Heart left ventricle (tissue), 16 donors: Measurements from ENCODE around the gene HBQ1. TPM values are rescaled to one million over a fixed set of nuclear protein-coding genes. Genes with fewer than 3 reads are reported as not detected.
A peak's percentile ranks its signal among the peaks of the same experiment; 100 is the strongest.

Experiments used
- ATAC-seq, 4 donors: fragments of 200-7000 bp; cut with Tn5 transposase; one replicate each; pipeline ENCODE4 v1.9.1; 2020 to 2022; ENCODE audit warnings: moderate library complexity in 4 of 4, mild to moderate bottlenecking in 3 of 4, moderate number of reproducible peaks in 1 of 4
- DNase-seq, 5 donors: peaks; one replicate each; pipeline ENCODE4 v3.0.0-alpha.2; 2020
- H3K27ac ChIP-seq, 12 donors: fragments of 200-600 bp; sonication (generic) in 4 of 12; one replicate each; pipeline versions ENCODE4 v1.5.0 to v1.8.0; 2016 to 2022; ENCODE audit warnings: mild to moderate bottlenecking in 2 of 12
- H3K27me3 ChIP-seq, 9 donors: fragments of 200-600 bp; sonication (generic) in 2 of 9; one replicate each; pipeline versions ENCODE4 v1.5.1 to v1.8.0; 2016 to 2022; ENCODE audit warnings: mild to moderate bottlenecking in 3 of 9
- H3K36me3 ChIP-seq, 9 donors: fragments of 200-600 bp; sonication (generic) in 2 of 9; one replicate each; pipeline versions ENCODE4 v1.5.0 to v1.8.0; 2018 to 2022; ENCODE audit warnings: mild to moderate bottlenecking in 2 of 9
- H3K4me1 ChIP-seq, 12 donors: fragments of 200-600 bp; sonication (generic) in 4 of 12; one replicate each; pipeline versions ENCODE4 v1.5.0 to v1.8.0; 2016 to 2022; ENCODE audit warnings: mild to moderate bottlenecking in 3 of 12
- H3K4me3 ChIP-seq, 12 donors: fragments of 200-600 bp; sonication (generic) in 4 of 12; one replicate each; pipeline versions ENCODE4 v1.5.0 to v1.8.0; 2017 to 2022; ENCODE audit warnings: mild to moderate bottlenecking in 9 of 12, moderate library complexity in 4 of 12
- H3K9me3 ChIP-seq, 12 donors: fragments of 200-600 bp; sonication (generic) in 4 of 12; one replicate each; pipeline versions ENCODE4 v1.5.0 to v1.8.0; 2016 to 2022; ENCODE audit warnings: mild to moderate bottlenecking in 1 of 12
- CTCF ChIP-seq, 12 donors: fragments of 200-600 bp; sonication (generic) in 4 of 12; IDR thresholded peaks; one replicate each; pipeline versions ENCODE4 v1.5.0 to v1.8.0; 2018 to 2022; ENCODE audit warnings: antibody characterized with exemption in 12 of 12, mild to moderate bottlenecking in 5 of 12
- POLR2A ChIP-seq, 2 donors: fragments of 450-650 bp; IDR thresholded peaks; one replicate each; pipeline ENCODE4 v1.6.1; 2017; ENCODE audit warnings: antibody characterized with exemption in 2 of 2, mild to moderate bottlenecking in 2 of 2, moderate library complexity in 2 of 2
- WGBS, 4 donors: extraction: QIAGEN DNeasy Blood & Tissue Kit in 2 of 4; methylation state at CpG; one replicate each; pipeline versions ENCODE4 v1.1.5 to v1.1.7; 2013 to 2018; 5-methylcytosine and 5-hydroxymethylcytosine counted together
- intact Hi-C, 10 donors: fragments of 100-400 bp; cut with DNase I; formaldehyde crosslinking; loops; one replicate each; pipeline versions ENCODE4 v1.11.1 to v1.14.2; 2022
- polyA plus RNA-seq, 2 donors: library from polyadenylated mRNA; stranded (reverse); fragments of 200-250 nt; gene quantifications; one replicate each; pipeline ENCODE4 v1.2.3, GENCODE V29; 2013
- total RNA-seq, 9 donors: library from RNA; depleted of rRNA in 2 of 9; stranded (reverse); fragments of >200 nt in 2 of 9; fragmentation: NEBNext Ultra II Directional in 3 of 9; extraction: Animal tissue kit (Norgen Biotek cat#: 25700) in 3 of 9; gene quantifications; one replicate each; pipeline versions ENCODE4 v1.1.0 to v1.2.4, GENCODE V29; 2016 to 2023
- donor health status: ischemic (EF 13 %, LVEDD 7.1; RV severe dilation, severe dysfunction).
- donor health status: healthy with polysubstance abuse.
- donor health status: DM: no; HTN: yes; CAD: no.
- donor health status: DM: no; HTN: no; CAD: no.
- donor health status: ischemic (EF 25% LVEDD 6.9; RV normal size, moderate dysfunction).
- donor health status: ischemic (EF 25% LVEDD 5.7; RV mildly dilated, moderate dysfunction).
- donor health status: healthy.
- donor health status: DM: yes; HTN: yes; CAD: no.
- donor health status: ischemic (EF 35%, LVEDD 5.7; RV mildly dilated, moderate dysfunction).
- donor health status: nonischemic (EF 11% LVEDD 7.7; RV severe dilation, severe dysfunction).
- donor health status: DM: yes; HTN: yes; CAD: no.
- donor health status: PGD.
- donor health status: ischemic (EF 29% LVEDD 5.4; RV normal size, mild dysfunction).
- donor health status: nonischemic (EF 23%, LVEDD 6.1; RV moderate dilation, normal function).

The HBQ1 gene
- total and polyA plus RNA-seq, 11 donors, result not detected

- no peak overlapping the region for H3K27ac ChIP-seq
- 56 to 81% (median 66%) methylated on average over 7 to 11 of the region's 11 CpGs for WGBS, 4 donors
- peaks cover 34 to 61% (median 47%) of the 10 kb centered on the region in 9 donors for H3K27me3 ChIP-seq
- DNase-seq, result no peak
- TF ChIP-seq POLR2A (IDR thresholded peaks at IDR 0.05) (no peak), CTCF (IDR thresholded peaks at IDR 0.05) (no peak)
- ATAC-seq, result no peak
- peaks cover 7 to 28% (median 12%) of the 10 kb centered on the region in 12 donors for H3K4me1 ChIP-seq
- no peak overlapping the region for H3K4me3 ChIP-seq
- intact Hi-C loops, result loop anchor here in 1 of 10 donors (5.0 kb wide), 1 partner anchor 71 kb away; no protein-coding TSS in a partner anchor
- H3K36me3 ChIP-seq, result no peaks in the 10 kb centered on the region
- H3K9me3 ChIP-seq, result no peaks in the 10 kb centered on the region
Observed at GRCh38 chr16:177981-178667, 2.1 kb upstream of the HBQ1 start.

DNA sequence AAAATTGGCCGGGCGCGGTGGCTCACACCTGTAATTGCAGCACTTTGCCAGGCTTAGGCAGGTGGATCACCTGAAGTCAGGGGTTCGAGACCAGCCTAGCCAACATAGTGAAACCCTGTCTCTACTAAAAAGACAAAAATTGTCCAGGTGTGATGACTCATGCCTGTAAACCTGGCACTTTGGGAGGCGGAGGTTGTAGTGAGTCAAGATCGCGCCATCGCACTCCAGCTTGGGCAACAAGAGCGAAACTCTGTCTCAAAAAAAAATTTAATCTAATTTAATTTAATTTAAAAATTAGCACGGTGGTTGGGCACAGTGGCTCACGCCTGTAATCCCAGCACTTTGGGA lies 1.6 kb upstream of the HBQ1 start:
- no peaks in the 10 kb centered on the region for H3K9me3 ChIP-seq
- no peak overlapping the region for H3K4me3 ChIP-seq
- peaks cover 34 to 57% (median 47%) of the 10 kb centered on the region in 9 donors for H3K27me3 ChIP-seq
- H3K4me1 ChIP-seq, result peaks cover 7 to 28% (median 12%) of the 10 kb centered on the region in 12 donors
- H3K27ac ChIP-seq, result no peak overlapping the region
- ATAC-seq, result no peak
- intact Hi-C loops, result loop anchor here in 1 of 10 donors (5.0 kb wide), 1 partner anchor 71 kb away; no protein-coding TSS in a partner anchor
- no peaks in the 10 kb centered on the region for H3K36me3 ChIP-seq
- 83 to 91% (median 85%) methylated on average over 11 of the region's 11 CpGs for WGBS, 4 donors
- TF ChIP-seq POLR2A (IDR thresholded peaks at IDR 0.05) (no peak), CTCF (IDR thresholded peaks at IDR 0.05) (no peak)
- peak in 1 of 5 donors; percentile 14 for DNase-seq

- intact Hi-C loops, result loop anchor here in 9 of 10 donors (2.0 to 5.0 kb wide), 4 partner anchors 57 to 72 kb away; no protein-coding TSS in a partner anchor
- no peak overlapping the region for H3K4me3 ChIP-seq
- H3K4me1 ChIP-seq, result peaks cover 7 to 28% (median 12%) of the 10 kb centered on the region in 12 donors
- H3K27ac ChIP-seq, result no peak overlapping the region
- H3K9me3 ChIP-seq, result no peaks in the 10 kb centered on the region
- TF ChIP-seq CTCF (IDR thresholded peaks at IDR 0.05) (no peak), POLR2A (IDR thresholded peaks at IDR 0.05) (no peak)
- H3K27me3 ChIP-seq, result peaks cover 34 to 56% (median 46%) of the 10 kb centered on the region in 9 donors
- H3K36me3 ChIP-seq, result no peaks in the 10 kb centered on the region
- DNase-seq (peak in 1 of 5 donors; percentile 28), ATAC-seq (no peak)
- WGBS, 4 donors, result 75 to 80% (median 78%) methylated on average over 17 of the region's 17 CpGs
Observed at GRCh38 chr16:179211-180092, 807 bp upstream of the HBQ1 start.
